Skin epidermis (tissue), 12 donors: ENCODE data around the gene MARCHF7.
"Not testable (repeated sequence)": the region's sequence is repeated elsewhere in the genome, so short reads cannot be mapped to it uniquely, and the experiment has no call there.

Experiments
- H3K27ac ChIP-seq, 21 experiments: fragments of 200-600 bp; sonication (generic) in 11 of 21; one replicate each; pipeline ENCODE4 v1.5.0; 2020; ENCODE audit warnings: mild to moderate bottlenecking in 3 of 21, inconsistent platforms in 2 of 21, moderate library complexity in 2 of 21
- H3K4me3 ChIP-seq, 7 experiments: fragments of 200-600 bp; sonication (generic) in 2 of 7; one replicate each; pipeline ENCODE4 v1.5.0; 2020; ENCODE audit warnings: inconsistent platforms in 2 of 7, mild to moderate bottlenecking in 2 of 7, moderate library complexity in 1 of 7

MARCHF7 gene

DNA sequence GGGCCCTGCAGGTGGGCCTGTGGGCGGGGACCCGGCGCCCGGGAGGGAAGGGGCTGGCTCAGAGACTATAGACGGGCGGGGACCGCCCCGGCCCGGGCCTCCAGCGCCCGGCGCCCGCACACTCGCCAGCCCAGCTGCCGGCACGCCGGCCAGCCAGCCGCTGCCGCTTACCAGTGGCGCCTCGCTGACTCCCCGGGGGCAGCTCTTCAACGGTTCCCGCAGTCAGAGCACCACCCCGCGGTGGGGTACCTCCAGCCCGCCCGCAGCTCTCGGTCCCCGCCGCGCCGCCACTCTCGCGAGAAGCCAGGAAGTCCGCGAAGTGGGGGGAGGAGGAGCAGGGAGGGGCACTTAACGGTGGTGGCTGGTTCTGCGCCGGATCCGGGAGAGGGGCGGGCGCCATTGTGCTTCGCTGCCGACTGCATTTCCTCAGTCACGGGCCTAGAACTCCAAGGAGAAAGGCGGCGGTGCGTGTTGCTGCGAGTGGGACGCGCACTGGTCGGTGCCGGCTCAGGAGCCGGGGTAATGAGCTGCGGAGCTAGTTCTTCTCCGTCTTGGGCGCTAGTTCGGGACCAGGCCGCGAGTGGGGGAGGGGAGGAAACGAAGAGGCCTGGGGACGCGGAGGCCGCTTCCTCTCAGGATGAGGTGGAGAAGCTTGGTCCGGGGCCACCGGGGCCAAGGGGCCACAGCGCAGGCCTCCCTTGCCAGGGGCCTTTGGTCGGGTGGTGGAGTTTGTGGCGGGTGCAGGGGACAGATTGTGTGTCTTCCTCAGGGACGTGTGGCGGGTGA is at the start of gene MARCHF7:
MARCHF7 (plus strand) TSS at position 364 of the 786 bp plus-strand sequence. CDS start 16,517 bp downstream, outside the sequence.
- Histone ChIP-seq H3K27ac (peak within 1 kb of the TSS; percentile 87 to 100 (median 98)), H3K4me3 (peak within 1 kb of the TSS; percentile 58 to 99 (median 95))

DNA sequence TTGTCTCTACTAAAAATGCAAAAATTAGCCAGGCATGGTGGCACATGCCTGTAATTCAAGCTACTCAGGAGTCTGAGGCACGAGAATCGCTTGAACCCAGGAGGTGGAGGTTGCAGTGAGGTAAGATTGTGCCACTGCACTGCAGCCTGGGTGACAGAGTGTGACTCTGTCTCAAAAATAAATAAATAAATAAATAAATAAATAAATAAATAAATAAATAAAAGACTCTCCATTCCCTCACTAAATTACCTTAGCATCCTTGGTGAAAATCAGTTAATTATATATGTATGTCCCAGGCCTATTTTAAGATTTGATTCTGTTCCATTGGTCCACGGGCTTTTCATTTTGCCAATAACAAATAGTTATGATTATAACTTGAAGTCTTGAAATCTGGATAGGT is 44.9 kb upstream of the MARCHF7 start:
- not testable (repeated sequence) for H3K4me3 ChIP-seq, H3K27ac ChIP-seq

- no peak overlapping the region for H3K4me3 ChIP-seq
- H3K27ac ChIP-seq, result no peak overlapping the region
Measured at GRCh38 chr2:159671047-159671446, 41.3 kb upstream of the MARCHF7 start.

GRCh38 chr2:159677654-159678053 is 34.7 kb upstream of the MARCHF7 start:
- no peak overlapping the region for H3K4me3 ChIP-seq
- no peak overlapping the region for H3K27ac ChIP-seq

- H3K27ac ChIP-seq, result no peak overlapping the region
Measured at GRCh38 chr2:159680692-159681091, 31.6 kb upstream of the MARCHF7 start.

GRCh38 chr2:159683817-159684216 is 28.5 kb upstream of the MARCHF7 start:
- H3K4me3 ChIP-seq, result no peak overlapping the region
- no peak overlapping the region for H3K27ac ChIP-seq

More at GRCh38 chr2:159680692-159681091, 31.6 kb upstream of the MARCHF7 start:
- no peak overlapping the region for H3K4me3 ChIP-seq

GRCh38 chr2:159684796-159685195 is 27.5 kb upstream of the MARCHF7 start:
- H3K27ac ChIP-seq, result no peak overlapping the region
- no peak overlapping the region for H3K4me3 ChIP-seq

DNA sequence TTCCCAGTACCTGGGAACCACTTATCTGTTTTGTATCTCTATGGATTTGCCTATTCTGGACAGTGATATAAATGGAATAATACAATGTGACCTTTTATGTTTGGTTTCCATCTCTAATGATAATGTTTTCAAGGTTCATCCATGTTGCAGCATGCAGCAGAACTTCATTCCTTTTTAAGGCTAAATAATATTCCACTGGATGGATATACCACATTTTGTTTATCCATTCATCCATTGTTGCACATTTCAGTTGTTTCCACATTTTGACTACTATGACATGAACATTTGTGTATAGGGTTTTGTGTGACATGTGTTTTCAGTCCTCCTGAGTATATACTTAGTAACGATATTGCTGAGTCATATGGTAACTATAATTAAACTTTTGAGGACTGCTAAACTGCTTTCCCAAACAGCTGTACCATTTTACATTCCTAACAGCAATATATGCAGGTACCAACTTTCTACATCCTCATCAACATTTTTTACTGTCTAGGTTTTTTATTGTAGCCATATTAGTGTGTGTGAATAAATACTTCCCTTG is 17.7 kb upstream of the MARCHF7 start:
- H3K4me3 ChIP-seq, result no peak overlapping the region
- no peak overlapping the region for H3K27ac ChIP-seq

- Histone ChIP-seq H3K27ac (no peak overlapping the region), H3K4me3 (no peak overlapping the region)
Measured at GRCh38 chr2:159695795-159696448, 16.4 kb upstream of the MARCHF7 start.

- H3K27ac ChIP-seq, result no peak overlapping the region
- H3K4me3 ChIP-seq, result no peak overlapping the region
Measured at GRCh38 chr2:159703491-159703890, 8.8 kb upstream of the MARCHF7 start.

- no peak overlapping the region for H3K4me3 ChIP-seq
- H3K27ac ChIP-seq, result no peak overlapping the region
Measured at GRCh38 chr2:159706385-159706980, 5.8 kb upstream of the MARCHF7 start.

- H3K27ac ChIP-seq, result no peak overlapping the region
- H3K4me3 ChIP-seq, result no peak overlapping the region
Measured at GRCh38 chr2:159708066-159708760, 4.1 kb upstream of the MARCHF7 start.

DNA sequence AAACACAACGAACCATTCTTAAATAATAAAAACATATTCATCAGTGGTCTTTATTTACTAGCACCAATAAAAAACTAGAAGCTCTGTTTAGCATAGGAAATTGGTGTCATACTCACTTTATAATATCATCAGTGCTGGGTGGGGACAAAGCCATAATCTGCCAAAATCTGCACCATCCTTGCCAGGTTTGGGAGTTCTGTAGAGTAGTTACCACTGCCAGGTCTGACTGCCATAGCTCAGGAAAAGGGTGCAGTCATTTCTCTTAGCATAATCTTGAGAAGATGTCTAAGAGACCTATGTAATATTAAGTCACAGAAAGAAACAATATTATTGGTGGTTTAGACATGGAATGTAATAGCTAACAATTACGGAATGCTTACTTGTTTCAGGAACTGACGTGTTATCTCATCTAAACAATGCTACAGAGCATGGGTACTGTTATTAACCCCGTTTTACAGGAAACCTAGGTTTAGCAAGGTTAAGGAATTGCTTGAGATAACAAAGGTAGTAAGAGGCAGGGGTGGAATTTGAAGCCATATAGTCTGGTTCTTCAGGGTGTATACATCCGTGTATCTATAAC is 1.6 kb upstream of the MARCHF7 start:
- H3K4me3 ChIP-seq, result peak overlapping the region in 2 of 7 experiments; percentile 58 to 98
- H3K27ac ChIP-seq, result peak overlapping the region in 4 of 21 experiments; percentile 4 to 99 (median 61)

DNA sequence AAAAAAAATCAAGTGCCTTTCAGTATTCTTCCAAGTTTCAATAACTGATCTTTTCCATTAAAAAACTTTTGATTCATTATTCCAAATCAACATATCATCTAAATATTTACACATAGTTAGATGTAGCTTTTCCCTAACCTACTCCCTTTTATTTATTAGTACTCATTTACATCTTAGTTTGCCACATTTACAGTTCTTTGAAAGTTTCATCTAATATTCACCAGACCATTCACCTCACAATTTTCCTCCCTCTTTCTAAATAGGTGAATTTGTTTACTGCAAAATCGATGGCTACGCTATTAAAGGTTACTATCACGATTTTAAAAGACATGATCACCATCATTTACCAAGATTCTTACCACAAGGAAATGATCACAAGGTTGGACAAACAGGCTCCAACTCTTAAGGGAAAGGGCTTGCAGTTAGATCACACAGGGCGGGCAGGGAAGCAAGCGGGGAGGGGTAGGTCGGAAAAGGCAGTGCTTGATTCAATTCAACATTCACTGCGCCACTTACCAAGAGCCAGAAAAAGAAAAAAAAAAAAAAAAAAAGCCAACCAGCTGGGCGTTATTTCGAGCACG is 654 bp upstream of the MARCHF7 start:
- H3K27ac ChIP-seq, result peak overlapping the region; percentile 87 to 100 (median 98)
- peak overlapping the region; percentile 58 to 99 (median 95) for H3K4me3 ChIP-seq

- Histone ChIP-seq H3K4me3 (peak overlapping the region; percentile 58 to 99 (median 95)), H3K27ac (peak overlapping the region; percentile 87 to 100 (median 98))
Measured at GRCh38 chr2:159712929-159713420, 669 bp downstream of the MARCHF7 start.

DNA sequence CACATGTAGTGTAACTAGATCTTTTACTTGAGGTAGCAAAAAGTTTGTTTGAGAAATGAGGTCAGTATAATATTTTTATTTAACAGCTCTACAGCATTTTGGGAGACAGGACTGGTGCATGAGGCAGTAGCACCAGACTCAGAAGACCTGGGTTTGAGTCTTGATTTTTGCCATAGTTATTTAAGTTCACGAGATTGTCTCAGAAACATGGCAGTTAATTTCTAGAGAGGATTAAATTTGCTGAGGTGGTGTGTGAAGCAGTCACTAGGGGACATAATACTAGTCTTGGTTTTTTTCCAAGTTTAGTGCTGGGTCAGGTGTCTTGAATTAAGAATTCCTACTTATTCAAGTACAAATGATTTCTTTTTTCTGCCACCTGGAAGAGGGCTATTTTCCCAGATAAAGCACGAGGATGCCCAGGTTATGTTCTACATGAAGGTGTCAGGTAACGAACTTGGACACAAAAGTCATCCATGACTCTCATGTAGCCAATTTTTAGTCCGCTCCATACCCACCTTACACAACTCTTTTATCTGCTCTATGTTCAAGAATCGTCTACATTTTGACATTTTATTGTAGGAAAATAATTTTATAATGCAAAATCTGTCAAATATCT is 1.4 kb downstream of the MARCHF7 start:
- Histone ChIP-seq H3K4me3 (peak overlapping the region; percentile 58 to 99 (median 95)), H3K27ac (peak overlapping the region in 20 of 21 experiments; percentile 92 to 100 (median 98))

GRCh38 chr2:159714247-159714930 is 2.1 kb downstream of the MARCHF7 start:
- H3K27ac ChIP-seq, result peak overlapping the region in 14 of 21 experiments; percentile 4 to 100 (median 98)
- H3K4me3 ChIP-seq, result peak overlapping the region in 5 of 7 experiments; percentile 58 to 96 (median 94)

DNA sequence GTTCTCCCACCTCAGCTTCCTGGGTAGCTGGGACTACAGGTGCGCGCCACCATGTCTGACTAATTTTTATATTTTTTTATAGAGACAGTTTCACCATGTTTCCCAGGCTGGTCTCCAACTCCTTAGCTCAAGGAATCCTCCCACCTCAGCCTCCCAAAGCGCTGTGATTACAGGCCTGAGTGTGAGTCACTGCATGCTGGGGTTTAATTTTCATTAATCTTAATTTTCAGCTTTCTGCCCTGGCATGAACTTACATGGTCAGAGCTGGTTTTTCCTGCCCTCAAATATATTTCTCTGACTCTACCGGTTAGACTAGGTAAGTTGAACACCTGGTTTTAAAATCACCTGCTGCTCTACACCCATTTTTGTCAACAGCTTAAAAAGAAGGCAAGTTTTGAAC is 3.1 kb downstream of the MARCHF7 start:
- H3K4me3 ChIP-seq, result no peak overlapping the region
- peak overlapping the region in 4 of 21 experiments; percentile 3 to 100 (median 64) for H3K27ac ChIP-seq
